Osteocyte (in vitro differentiated cells): Measurements from ENCODE around the gene GALNT9. TPM values are rescaled to one million over a fixed set of nuclear protein-coding genes. Genes with fewer than 3 reads are reported as not detected.

Source experiments
- DNase-seq: peaks from one replicate; pipeline ENCODE4 v3.0.0; 2021; ENCODE audit warnings: mixed read lengths; ENCODE audit not compliant: unreplicated experiment; ENCODE audit errors: extremely low spot score
- H3K27ac Mint-ChIP-seq: one replicate; pipeline ENCODE4 v1.8.0; 2021; ENCODE audit warnings: mild to moderate bottlenecking, mixed read lengths; ENCODE audit not compliant: unreplicated experiment
- H3K27me3 Mint-ChIP-seq: one replicate; pipeline ENCODE4 v1.8.0; 2021; ENCODE audit warnings: mixed read lengths; ENCODE audit not compliant: unreplicated experiment
- H3K36me3 Mint-ChIP-seq: one replicate; pipeline ENCODE4 v1.8.0; 2021; ENCODE audit warnings: mixed read lengths; ENCODE audit not compliant: unreplicated experiment
- H3K4me1 Mint-ChIP-seq: one replicate; pipeline ENCODE4 v1.8.0; 2021; ENCODE audit warnings: mixed read lengths; ENCODE audit not compliant: unreplicated experiment
- H3K4me3 Mint-ChIP-seq: one replicate; pipeline ENCODE4 v1.8.0; 2021; ENCODE audit warnings: mild to moderate bottlenecking, moderate library complexity, mixed read lengths; ENCODE audit not compliant: unreplicated experiment
- H3K9me3 Mint-ChIP-seq: one replicate; pipeline ENCODE4 v1.8.0; 2021; ENCODE audit warnings: mixed read lengths; ENCODE audit not compliant: unreplicated experiment
- total RNA-seq: library from RNA; stranded (reverse); gene quantifications from 2 replicates; pipeline ENCODE4 v1.2.1, GENCODE V29; 2021
- TF ChIP-seq, protein P1 (sequence below): fragments of 200-600 bp; sonication (generic); IDR thresholded peaks from 2 replicates; pipeline ENCODE4 v1.5.0; 2021; ENCODE audit warnings: antibody characterized with exemption, mild to moderate bottlenecking, moderate library complexity

GALNT9 gene
- total RNA-seq, 1 donor from 2014 or later: not detected

DNA sequence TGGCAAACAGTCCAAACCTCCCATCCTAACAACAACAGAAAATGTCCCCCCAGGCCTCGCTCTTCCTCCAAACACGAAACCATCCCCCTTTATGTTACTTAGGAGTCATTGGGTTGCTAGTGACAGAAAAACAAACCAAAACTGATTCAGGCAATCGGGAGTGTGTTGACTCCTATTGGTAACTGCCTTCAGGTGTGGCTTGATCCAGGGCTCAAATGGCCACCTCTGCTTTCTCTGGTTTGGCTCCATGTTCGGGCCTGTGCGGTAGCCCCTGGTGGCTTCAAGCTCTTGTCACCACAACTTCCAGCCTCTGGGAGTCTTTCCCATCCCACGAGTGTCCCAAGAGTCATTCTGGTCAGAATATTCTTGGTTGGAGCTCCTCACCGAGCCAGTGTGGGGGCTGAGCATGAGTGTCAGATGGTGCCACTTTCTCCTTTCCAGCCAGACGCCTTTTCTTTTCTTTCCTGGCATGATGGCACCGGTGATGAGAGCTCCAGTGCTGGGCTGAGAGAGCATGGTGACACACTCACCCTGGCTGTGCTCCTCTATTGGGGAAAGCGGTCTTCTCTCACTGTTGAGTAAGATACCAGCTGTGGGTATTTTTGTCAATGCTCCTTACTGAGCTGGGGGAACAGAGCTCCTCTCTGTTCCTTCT, 146.6 kb downstream of the GALNT9 start:
- Mint-ChIP-seq H3K9me3 (no peaks in the 10 kb centered on the region), H3K27ac (no peak overlapping the region), H3K4me1 (peaks cover 1% of the 10 kb centered on the region), H3K4me3 (no peak overlapping the region), H3K27me3 (peaks cover 60% of the 10 kb centered on the region), H3K36me3 (no peaks in the 10 kb centered on the region)
- DNase-seq: no peak
- TF ChIP-seq, protein P1, sequence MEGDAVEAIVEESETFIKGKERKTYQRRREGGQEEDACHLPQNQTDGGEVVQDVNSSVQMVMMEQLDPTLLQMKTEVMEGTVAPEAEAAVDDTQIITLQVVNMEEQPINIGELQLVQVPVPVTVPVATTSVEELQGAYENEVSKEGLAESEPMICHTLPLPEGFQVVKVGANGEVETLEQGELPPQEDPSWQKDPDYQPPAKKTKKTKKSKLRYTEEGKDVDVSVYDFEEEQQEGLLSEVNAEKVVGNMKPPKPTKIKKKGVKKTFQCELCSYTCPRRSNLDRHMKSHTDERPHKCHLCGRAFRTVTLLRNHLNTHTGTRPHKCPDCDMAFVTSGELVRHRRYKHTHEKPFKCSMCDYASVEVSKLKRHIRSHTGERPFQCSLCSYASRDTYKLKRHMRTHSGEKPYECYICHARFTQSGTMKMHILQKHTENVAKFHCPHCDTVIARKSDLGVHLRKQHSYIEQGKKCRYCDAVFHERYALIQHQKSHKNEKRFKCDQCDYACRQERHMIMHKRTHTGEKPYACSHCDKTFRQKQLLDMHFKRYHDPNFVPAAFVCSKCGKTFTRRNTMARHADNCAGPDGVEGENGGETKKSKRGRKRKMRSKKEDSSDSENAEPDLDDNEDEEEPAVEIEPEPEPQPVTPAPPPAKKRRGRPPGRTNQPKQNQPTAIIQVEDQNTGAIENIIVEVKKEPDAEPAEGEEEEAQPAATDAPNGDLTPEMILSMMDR: no peak

DNA sequence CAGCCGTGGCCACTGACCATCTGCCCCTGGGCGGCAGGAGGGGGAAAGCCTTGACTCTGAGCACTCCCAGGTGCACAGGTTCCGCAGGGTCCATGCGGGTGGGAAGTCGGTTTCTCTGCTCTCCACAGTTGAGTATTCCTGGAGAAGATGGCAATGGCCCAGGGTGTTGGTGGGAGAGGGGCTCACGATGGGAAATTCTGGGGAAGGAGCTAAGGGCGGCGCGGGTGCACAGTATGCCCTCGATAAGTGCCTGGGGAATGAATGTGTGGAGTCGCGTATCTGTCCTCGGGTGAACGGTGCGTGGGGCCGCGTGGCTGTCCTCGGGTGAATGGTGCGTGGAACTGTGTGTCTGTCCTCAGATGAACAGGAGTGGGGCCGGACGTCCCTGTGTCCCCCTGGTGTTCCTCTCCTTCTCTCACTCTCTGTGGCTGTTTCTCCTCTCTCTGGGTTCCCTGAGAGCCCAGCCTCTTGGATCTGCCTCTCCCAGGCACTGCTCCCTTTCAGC, 147.1 kb downstream of the GALNT9 start:
- DNase-seq: no peak
- TF ChIP-seq, protein P1: no peak
- H3K4me1 Mint-ChIP-seq: peaks cover 1% of the 10 kb centered on the region
- H3K9me3 Mint-ChIP-seq: no peaks in the 10 kb centered on the region
- peaks cover 60% of the 10 kb centered on the region for H3K27me3 Mint-ChIP-seq
- H3K36me3 Mint-ChIP-seq: no peaks in the 10 kb centered on the region
- no peak overlapping the region for H3K4me3 Mint-ChIP-seq
- H3K27ac Mint-ChIP-seq: no peak overlapping the region

DNA sequence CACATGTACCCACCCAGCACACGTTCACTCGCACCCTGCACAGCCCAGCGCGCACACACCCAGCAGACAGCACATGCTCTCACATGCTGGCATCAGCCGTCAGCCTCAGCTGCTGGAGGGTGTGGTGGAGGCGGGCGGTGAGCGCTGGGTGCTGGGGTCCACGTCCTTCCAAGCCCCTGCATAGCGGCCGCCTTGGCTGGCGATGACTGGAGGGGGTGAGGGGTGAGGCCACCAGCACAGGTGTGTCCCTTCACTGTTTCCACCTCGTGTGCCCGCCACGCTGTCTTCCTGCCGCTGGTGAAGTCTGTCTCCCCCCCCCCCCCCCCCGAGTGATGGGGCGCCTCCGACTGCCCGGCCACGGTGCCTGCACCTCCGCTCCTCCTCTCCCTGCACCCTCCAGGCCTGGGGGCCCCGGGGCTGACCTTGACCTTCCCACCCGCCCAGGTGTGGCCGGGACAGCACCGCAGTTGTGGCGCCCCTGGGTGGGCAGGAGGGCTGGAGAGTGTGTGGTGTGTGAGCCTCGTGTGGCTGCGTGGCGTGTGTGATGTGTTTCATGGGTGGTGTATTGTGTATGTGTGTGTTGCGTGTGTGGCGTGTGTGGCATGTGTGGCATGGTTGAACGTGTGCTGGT, 147.7 kb downstream of the GALNT9 start:
- TF ChIP-seq, protein P1: no peak
- Mint-ChIP-seq H3K4me1 (peaks cover 1% of the 10 kb centered on the region), H3K4me3 (no peak overlapping the region), H3K27ac (no peak overlapping the region), H3K36me3 (no peaks in the 10 kb centered on the region), H3K9me3 (no peaks in the 10 kb centered on the region), H3K27me3 (peaks cover 61% of the 10 kb centered on the region)
- DNase-seq: no peak

DNA sequence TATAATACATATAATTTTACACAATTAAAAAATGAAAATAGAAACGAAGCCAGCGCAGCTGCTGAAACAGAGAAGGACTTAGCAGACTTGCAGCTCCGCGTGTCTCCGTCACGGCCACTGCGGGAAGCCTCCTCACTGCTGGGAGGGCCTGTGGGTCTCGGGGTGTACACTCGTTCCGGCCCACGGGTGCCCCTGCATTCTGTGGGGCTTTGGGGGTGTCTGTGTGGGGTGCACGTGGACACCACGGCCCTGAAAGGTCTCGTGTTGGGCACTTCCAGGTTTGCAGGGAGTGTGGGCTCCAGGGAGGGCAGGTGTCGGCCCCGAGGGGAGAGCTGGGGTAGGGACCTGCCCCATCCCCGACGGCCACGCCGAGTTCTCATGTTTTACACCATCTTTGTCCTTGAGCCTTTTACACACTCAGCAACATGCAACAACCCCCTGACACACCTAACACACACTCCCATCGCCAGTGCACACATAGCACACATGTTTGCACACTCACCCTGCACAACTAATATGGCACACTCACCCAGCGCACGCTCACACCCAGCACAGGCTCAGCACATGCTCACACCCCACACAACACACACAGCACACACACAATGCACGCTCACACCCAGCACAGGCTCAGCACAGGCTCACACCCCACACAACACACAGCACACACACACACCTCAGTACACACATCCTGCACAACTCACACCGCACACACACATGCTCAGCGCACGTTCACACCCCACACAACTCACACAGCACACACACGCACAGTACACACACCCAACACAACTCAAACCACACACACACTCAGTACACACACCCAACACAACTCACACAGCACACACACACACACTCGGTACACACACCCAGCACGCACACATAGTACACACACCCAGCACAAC, 148.5 kb downstream of the GALNT9 start:
- Mint-ChIP-seq H3K27me3 (peaks cover 54% of the 10 kb centered on the region), H3K4me1 (no peaks in the 10 kb centered on the region), H3K9me3 (no peaks in the 10 kb centered on the region), H3K4me3 (no peak overlapping the region), H3K36me3 (no peaks in the 10 kb centered on the region), H3K27ac (no peak overlapping the region)
- no peak for DNase-seq
- TF ChIP-seq, protein P1: no peak
